ENCODE data around the gene CYFIP1. TPM values are rescaled to one million over a fixed set of nuclear protein-coding genes. Genes with fewer than 3 reads are reported as not detected.

CYFIP1 gene
- total RNA-seq, 4 donors from 2014 or later = 31.1 to 52.6 (median 37.4) TPM

- Histone ChIP-seq H3K4me3 (no peak overlapping the region), H3K4me1 (peaks cover 22 to 30% of the 10 kb centered on the region in 2 donors), H3K27me3 (no peaks in the 10 kb centered on the region), H3K27ac (no peak overlapping the region), H3K9me3 (no peaks in the 10 kb centered on the region), H3K36me3 (no peaks in the 10 kb centered on the region)
- DNase-seq (no peak), ATAC-seq (no peak)
- intact Hi-C loops (cut with DNase I; ENCODE audit: low total_unique reads) (no loop called here), in situ Hi-C loops (cut with MboI; ENCODE audit: low sequenced_read_pairs in 4 of 4) (no loop called here)
- TF ChIP-seq POLR2A (IDR thresholded peaks at IDR 0.05) = no peak
Measured at GRCh38 chr15:22966321-22967083, 13.7 kb downstream of the CYFIP1 start.

- H3K36me3 ChIP-seq = no peaks in the 10 kb centered on the region
- DNase-seq (no peak), ATAC-seq (no peak)
- no peaks in the 10 kb centered on the region for H3K27me3 ChIP-seq
- H3K4me1 ChIP-seq = peaks cover 38 to 45% of the 10 kb centered on the region in 2 donors
- H3K4me3 ChIP-seq = no peak overlapping the region
- TF ChIP-seq CTCF (IDR thresholded peaks at IDR 0.05 in 4 of 5, conservative IDR thresholded peaks at IDR 0.05 in 1 of 5) (no peak), POLR2A (IDR thresholded peaks at IDR 0.05) (no peak)
- no peaks in the 10 kb centered on the region for H3K9me3 ChIP-seq
- intact Hi-C loops (cut with DNase I; ENCODE audit: low total_unique reads) (no loop called here), in situ Hi-C loops (cut with MboI; ENCODE audit: low sequenced_read_pairs in 4 of 4) (no loop called here)
- H3K27ac ChIP-seq = peak overlapping the region; percentile 49 to 68 (median 50)
Measured at GRCh38 chr15:22963641-22964040, 16.5 kb downstream of the CYFIP1 start.

- Histone ChIP-seq H3K27ac (peak overlapping the region in 3 of 4 donors; percentile 40 to 68 (median 49)), H3K9me3 (no peaks in the 10 kb centered on the region), H3K4me3 (no peak overlapping the region), H3K36me3 (no peaks in the 10 kb centered on the region), H3K27me3 (no peaks in the 10 kb centered on the region), H3K4me1 (peaks cover 38 to 45% of the 10 kb centered on the region in 2 donors)
- ATAC-seq (no peak), DNase-seq (no peak)
- in situ Hi-C loops (cut with MboI; ENCODE audit: low sequenced_read_pairs in 4 of 4) (no loop called here), intact Hi-C loops (cut with DNase I; ENCODE audit: low total_unique reads) (no loop called here)
- TF ChIP-seq CTCF (IDR thresholded peaks at IDR 0.05 in 4 of 5, conservative IDR thresholded peaks at IDR 0.05 in 1 of 5) (no peak), POLR2A (IDR thresholded peaks at IDR 0.05) (no peak)
Measured at GRCh38 chr15:22962611-22963010, 17.6 kb downstream of the CYFIP1 start.

DNA sequence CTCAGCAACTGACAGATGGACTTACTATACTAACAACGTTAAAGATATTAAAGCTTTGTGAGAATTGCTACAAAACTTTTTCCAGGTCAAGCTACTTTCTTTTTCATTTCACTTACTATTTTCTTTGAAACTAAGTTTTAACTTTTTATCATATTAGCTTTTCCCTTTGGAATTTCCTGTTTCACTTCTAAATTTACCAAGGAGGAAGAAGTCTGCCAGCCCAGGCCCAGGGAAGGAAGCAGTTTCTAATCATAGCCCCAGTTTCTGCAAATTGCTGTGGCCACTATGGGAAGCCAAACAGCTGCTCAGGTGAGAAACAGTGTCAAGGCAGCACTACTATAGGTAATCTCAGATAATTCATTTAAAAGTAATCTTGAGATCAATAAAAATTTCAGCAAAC, 18.4 kb downstream of the CYFIP1 start:
- in situ Hi-C loops (cut with MboI; ENCODE audit: low sequenced_read_pairs in 4 of 4) = no loop called here
- no peak for ATAC-seq
- intact Hi-C loops (cut with DNase I; ENCODE audit: low total_unique reads) = no loop called here
- Histone ChIP-seq H3K9me3 (no peaks in the 10 kb centered on the region), H3K27ac (peak overlapping the region; percentile 26 to 40 (median 36)), H3K36me3 (no peaks in the 10 kb centered on the region), H3K27me3 (no peaks in the 10 kb centered on the region), H3K4me3 (no peak overlapping the region), H3K4me1 (peaks cover 40 to 45% of the 10 kb centered on the region in 2 donors)
- TF ChIP-seq POLR2A (IDR thresholded peaks at IDR 0.05) = no peak
- no peak for TF ChIP-seq CTCF (IDR thresholded peaks at IDR 0.05 in 4 of 5, conservative IDR thresholded peaks at IDR 0.05 in 1 of 5)
- no peak for DNase-seq

- no peaks in the 10 kb centered on the region for H3K9me3 ChIP-seq
- no peaks in the 10 kb centered on the region for H3K36me3 ChIP-seq
- in situ Hi-C loops (cut with MboI; ENCODE audit: low sequenced_read_pairs in 4 of 4) (no loop called here), intact Hi-C loops (cut with DNase I; ENCODE audit: low total_unique reads) (no loop called here)
- ATAC-seq (no peak), DNase-seq (no peak)
- H3K27me3 ChIP-seq = no peaks in the 10 kb centered on the region
- H3K27ac ChIP-seq = peak overlapping the region in 3 of 4 donors; percentile 10 to 52 (median 40)
- TF ChIP-seq POLR2A (IDR thresholded peaks at IDR 0.05) (no peak), CTCF (IDR thresholded peaks at IDR 0.05 in 4 of 5, conservative IDR thresholded peaks at IDR 0.05 in 1 of 5) (no peak)
- no peak overlapping the region for H3K4me3 ChIP-seq
- peaks cover 52% of the 10 kb centered on the region in 2 donors for H3K4me1 ChIP-seq
Measured at GRCh38 chr15:22960556-22960955, 19.6 kb downstream of the CYFIP1 start.

Data from gastrocnemius medialis (tissue), 4 donors.